Heart left ventricle (tissue), 16 donors: Measurements from ENCODE around the gene MEGF10. TPM values are rescaled to one million over a fixed set of nuclear protein-coding genes. Genes with fewer than 3 reads are reported as not detected.

Experiments used
- ATAC-seq, 4 donors: fragments of 200-7000 bp; cut with Tn5 transposase; one replicate each; pipeline ENCODE4 v1.9.1; 2020 to 2022; ENCODE audit warnings: moderate library complexity in 4 of 4, mild to moderate bottlenecking in 3 of 4, moderate number of reproducible peaks in 1 of 4
- DNase-seq, 5 donors: peaks; one replicate each; pipeline ENCODE4 v3.0.0-alpha.2; 2020
- H3K27ac ChIP-seq, 12 donors: fragments of 200-600 bp; sonication (generic) in 4 of 12; one replicate each; pipeline versions ENCODE4 v1.5.0 to v1.8.0; 2016 to 2022; ENCODE audit warnings: mild to moderate bottlenecking in 2 of 12
- H3K27me3 ChIP-seq, 9 donors: fragments of 200-600 bp; sonication (generic) in 2 of 9; one replicate each; pipeline versions ENCODE4 v1.5.1 to v1.8.0; 2016 to 2022; ENCODE audit warnings: mild to moderate bottlenecking in 3 of 9
- H3K36me3 ChIP-seq, 9 donors: fragments of 200-600 bp; sonication (generic) in 2 of 9; one replicate each; pipeline versions ENCODE4 v1.5.0 to v1.8.0; 2018 to 2022; ENCODE audit warnings: mild to moderate bottlenecking in 2 of 9
- H3K4me1 ChIP-seq, 12 donors: fragments of 200-600 bp; sonication (generic) in 4 of 12; one replicate each; pipeline versions ENCODE4 v1.5.0 to v1.8.0; 2016 to 2022; ENCODE audit warnings: mild to moderate bottlenecking in 3 of 12
- H3K4me3 ChIP-seq, 12 donors: fragments of 200-600 bp; sonication (generic) in 4 of 12; one replicate each; pipeline versions ENCODE4 v1.5.0 to v1.8.0; 2017 to 2022; ENCODE audit warnings: mild to moderate bottlenecking in 9 of 12, moderate library complexity in 4 of 12
- H3K9me3 ChIP-seq, 12 donors: fragments of 200-600 bp; sonication (generic) in 4 of 12; one replicate each; pipeline versions ENCODE4 v1.5.0 to v1.8.0; 2016 to 2022; ENCODE audit warnings: mild to moderate bottlenecking in 1 of 12
- CTCF ChIP-seq, 12 donors: fragments of 200-600 bp; sonication (generic) in 4 of 12; IDR thresholded peaks; one replicate each; pipeline versions ENCODE4 v1.5.0 to v1.8.0; 2018 to 2022; ENCODE audit warnings: antibody characterized with exemption in 12 of 12, mild to moderate bottlenecking in 5 of 12
- POLR2A ChIP-seq, 2 donors: fragments of 450-650 bp; IDR thresholded peaks; one replicate each; pipeline ENCODE4 v1.6.1; 2017; ENCODE audit warnings: antibody characterized with exemption in 2 of 2, mild to moderate bottlenecking in 2 of 2, moderate library complexity in 2 of 2
- WGBS, 4 donors: extraction: QIAGEN DNeasy Blood & Tissue Kit in 2 of 4; methylation state at CpG; one replicate each; pipeline versions ENCODE4 v1.1.5 to v1.1.7; 2013 to 2018; 5-methylcytosine and 5-hydroxymethylcytosine counted together
- intact Hi-C, 10 donors: fragments of 100-400 bp; cut with DNase I; formaldehyde crosslinking; loops; one replicate each; pipeline versions ENCODE4 v1.11.1 to v1.14.2; 2022
- polyA plus RNA-seq, 2 donors: library from polyadenylated mRNA; stranded (reverse); fragments of 200-250 nt; gene quantifications; one replicate each; pipeline ENCODE4 v1.2.3, GENCODE V29; 2013
- total RNA-seq, 9 donors: library from RNA; depleted of rRNA in 2 of 9; stranded (reverse); fragments of >200 nt in 2 of 9; fragmentation: NEBNext Ultra II Directional in 3 of 9; extraction: Animal tissue kit (Norgen Biotek cat#: 25700) in 3 of 9; gene quantifications; one replicate each; pipeline versions ENCODE4 v1.1.0 to v1.2.4, GENCODE V29; 2016 to 2023
- donor health status: ischemic (EF 13 %, LVEDD 7.1; RV severe dilation, severe dysfunction).
- donor health status: healthy with polysubstance abuse.
- donor health status: DM: no; HTN: yes; CAD: no.
- donor health status: DM: no; HTN: no; CAD: no.
- donor health status: ischemic (EF 25% LVEDD 6.9; RV normal size, moderate dysfunction).
- donor health status: ischemic (EF 25% LVEDD 5.7; RV mildly dilated, moderate dysfunction).
- donor health status: healthy.
- donor health status: DM: yes; HTN: yes; CAD: no.
- donor health status: ischemic (EF 35%, LVEDD 5.7; RV mildly dilated, moderate dysfunction).
- donor health status: nonischemic (EF 11% LVEDD 7.7; RV severe dilation, severe dysfunction).
- donor health status: DM: yes; HTN: yes; CAD: no.
- donor health status: PGD.
- donor health status: ischemic (EF 29% LVEDD 5.4; RV normal size, mild dysfunction).
- donor health status: nonischemic (EF 23%, LVEDD 6.1; RV moderate dilation, normal function).

The MEGF10 gene
- total and polyA plus RNA-seq, 11 donors, result 0.04 to 1.3 (median 0.32) TPM

- ATAC-seq, result no peak
- Histone ChIP-seq H3K27ac (no peak overlapping the region), H3K36me3 (no peaks in the 10 kb centered on the region), H3K27me3 (peaks cover 0 to 14% (median 0%) of the 10 kb centered on the region in 9 donors), H3K4me1 (peaks cover 0 to 4% (median 0%) of the 10 kb centered on the region in 12 donors), H3K4me3 (no peak overlapping the region), H3K9me3 (no peaks in the 10 kb centered on the region)
- no peak for DNase-seq
- TF ChIP-seq CTCF (IDR thresholded peaks at IDR 0.05) (no peak), POLR2A (IDR thresholded peaks at IDR 0.05) (no peak)
- intact Hi-C loops, result no loop called here
- 33 to 56% (median 42%) methylated on average over 1 of the region's 1 CpG for WGBS, 4 donors
These were observed 109.9 kb downstream of the MEGF10 start for GRCh38 chr5:127400539-127400938.

- Histone ChIP-seq H3K4me3 (no peak overlapping the region), H3K27ac (no peak overlapping the region), H3K4me1 (peaks cover 0 to 4% (median 0%) of the 10 kb centered on the region in 12 donors), H3K36me3 (no peaks in the 10 kb centered on the region), H3K27me3 (peaks cover 0 to 12% (median 0%) of the 10 kb centered on the region in 9 donors), H3K9me3 (no peaks in the 10 kb centered on the region)
- intact Hi-C loops, result no loop called here
- 71 to 74% (median 73%) methylated on average over 5 of the region's 5 CpGs for WGBS, 4 donors
- DNase-seq (no peak), ATAC-seq (no peak)
- no peak for TF ChIP-seq POLR2A (IDR thresholded peaks at IDR 0.05)
- no peak for TF ChIP-seq CTCF (IDR thresholded peaks at IDR 0.05)
These were observed 110.5 kb downstream of the MEGF10 start for GRCh38 chr5:127400946-127401670.

- no peak for DNase-seq
- Histone ChIP-seq H3K4me3 (no peak overlapping the region), H3K9me3 (no peaks in the 10 kb centered on the region), H3K27ac (no peak overlapping the region), H3K36me3 (no peaks in the 10 kb centered on the region), H3K27me3 (peaks cover 0 to 3% (median 0%) of the 10 kb centered on the region in 9 donors), H3K4me1 (peaks cover 0 to 4% (median 0%) of the 10 kb centered on the region in 12 donors)
- no peak for ATAC-seq
- TF ChIP-seq POLR2A (IDR thresholded peaks at IDR 0.05) (no peak), CTCF (IDR thresholded peaks at IDR 0.05) (no peak)
- intact Hi-C loops, result no loop called here
- 82 to 89% (median 86%) methylated on average over 5 of the region's 5 CpGs for WGBS, 4 donors
These were observed 111.8 kb downstream of the MEGF10 start for GRCh38 chr5:127402361-127402760.

- DNase-seq (no peak), ATAC-seq (no peak)
- no peak overlapping the region for H3K27ac ChIP-seq
- 96 to 99% (median 97%) methylated on average over 3 of the region's 3 CpGs for WGBS, 4 donors
- H3K4me1 ChIP-seq, result peaks cover 0 to 4% (median 0%) of the 10 kb centered on the region in 12 donors
- no peaks in the 10 kb centered on the region for H3K27me3 ChIP-seq
- TF ChIP-seq POLR2A (IDR thresholded peaks at IDR 0.05) (no peak), CTCF (IDR thresholded peaks at IDR 0.05) (no peak)
- H3K9me3 ChIP-seq, result no peaks in the 10 kb centered on the region
- no peaks in the 10 kb centered on the region for H3K36me3 ChIP-seq
- H3K4me3 ChIP-seq, result no peak overlapping the region
- intact Hi-C loops, result no loop called here
These were observed 113.6 kb downstream of the MEGF10 start for GRCh38 chr5:127404190-127404589.
